ENCODE measurements around the gene GCSAML.
"Not testable (repeated sequence)": the region's sequence is repeated elsewhere in the genome, so short reads cannot be mapped to it uniquely, and the experiment has no call there.

GCSAML gene

GRCh38 chr1:247548769-247549182, at the start of gene GCSAML:
TSS of gene GCSAML (plus strand) at chr1:247549134. CDS start at chr1:247549192, 58 bp downstream.
- no peaks in the 10 kb centered on the region for H3K36me3 ChIP-seq
- TF ChIP-seq CTCF (IDR thresholded peaks at IDR 0.05), result no peak
- H3K27ac ChIP-seq, result no peak within 1 kb of the TSS
- H3K9me3 ChIP-seq, result no peaks in the 10 kb centered on the region
- peaks cover 35% of the 10 kb centered on the region for H3K27me3 ChIP-seq
- no peak within 1 kb of the TSS for H3K4me3 ChIP-seq (ENCODE audit: low read depth in 1 of 2, low read length in 1 of 2)
- peaks cover 7 to 12% of the 10 kb centered on the region in 2 experiments for H3K4me1 ChIP-seq (ENCODE audit: control insufficient read depth in 1 of 2, insufficient read depth in 1 of 2, low read depth in 1 of 2, low read length in 1 of 2)

- H3K4me1 ChIP-seq (ENCODE audit: control insufficient read depth in 1 of 2, insufficient read depth in 1 of 2, low read depth in 1 of 2, low read length in 1 of 2), result peaks cover 21 to 23% of the 10 kb centered on the region in 2 experiments
- TF ChIP-seq CTCF (IDR thresholded peaks at IDR 0.05), result no peak
These were observed 48.1 kb upstream of the GCSAML start for GRCh38 chr1:247500865-247501264.

GRCh38 chr1:247506831-247507230, 42.1 kb upstream of the GCSAML start:
- Histone ChIP-seq H3K4me1 (ENCODE audit: control insufficient read depth in 1 of 2, insufficient read depth in 1 of 2, low read depth in 1 of 2, low read length in 1 of 2) (peaks cover 0 to 3% of the 10 kb centered on the region in 2 experiments), H3K27me3 (no peaks in the 10 kb centered on the region), H3K27ac (no peak overlapping the region), H3K4me3 (ENCODE audit: low read depth in 1 of 2, low read length in 1 of 2) (no peak overlapping the region), H3K9me3 (no peaks in the 10 kb centered on the region), H3K36me3 (no peaks in the 10 kb centered on the region)
- no peak for TF ChIP-seq CTCF (IDR thresholded peaks at IDR 0.05)

More at GRCh38 chr1:247500865-247501264, 48.1 kb upstream of the GCSAML start:
- H3K9me3 ChIP-seq, result no peaks in the 10 kb centered on the region
- no peaks in the 10 kb centered on the region for H3K27me3 ChIP-seq
- no peaks in the 10 kb centered on the region for H3K36me3 ChIP-seq
- H3K4me3 ChIP-seq (ENCODE audit: low read depth in 1 of 2, low read length in 1 of 2), result no peak overlapping the region
- H3K27ac ChIP-seq, result peak overlapping the region; percentile 55

- Histone ChIP-seq H3K9me3 (no peaks in the 10 kb centered on the region), H3K27me3 (peaks cover 18% of the 10 kb centered on the region), H3K4me1 (ENCODE audit: control insufficient read depth in 1 of 2, insufficient read depth in 1 of 2, low read depth in 1 of 2, low read length in 1 of 2) (no peaks in the 10 kb centered on the region), H3K27ac (peak overlapping the region; percentile 20), H3K36me3 (no peaks in the 10 kb centered on the region), H3K4me3 (ENCODE audit: low read depth in 1 of 2, low read length in 1 of 2) (peak overlapping the region; percentile 49 to 56)
- no peak for TF ChIP-seq CTCF (IDR thresholded peaks at IDR 0.05)
These were observed 30.9 kb upstream of the GCSAML start for GRCh38 chr1:247517795-247518612.

- H3K27ac ChIP-seq, result no peak overlapping the region
These were observed 30.4 kb upstream of the GCSAML start for GRCh38 chr1:247518613-247518891.

GRCh38 chr1:247521886-247522285, 27.0 kb upstream of the GCSAML start:
- not testable (repeated sequence) for H3K36me3 ChIP-seq; H3K4me1 ChIP-seq (ENCODE audit: control insufficient read depth in 1 of 2, insufficient read depth in 1 of 2, low read depth in 1 of 2, low read length in 1 of 2); H3K9me3 ChIP-seq; H3K4me3 ChIP-seq (ENCODE audit: low read depth in 1 of 2, low read length in 1 of 2); H3K27ac ChIP-seq
- peaks cover 18% of the 10 kb centered on the region for H3K27me3 ChIP-seq

More at GRCh38 chr1:247518613-247518891, 30.4 kb upstream of the GCSAML start:
- H3K36me3 ChIP-seq, result no peaks in the 10 kb centered on the region
- no peaks in the 10 kb centered on the region for H3K4me1 ChIP-seq (ENCODE audit: control insufficient read depth in 1 of 2, insufficient read depth in 1 of 2, low read depth in 1 of 2, low read length in 1 of 2)
- peaks cover 18% of the 10 kb centered on the region for H3K27me3 ChIP-seq
- TF ChIP-seq CTCF (IDR thresholded peaks at IDR 0.05), result no peak
- H3K4me3 ChIP-seq (ENCODE audit: low read depth in 1 of 2, low read length in 1 of 2), result peak overlapping the region; percentile 49 to 56
- no peaks in the 10 kb centered on the region for H3K9me3 ChIP-seq

All from neutrophil (primary cell).